GM10847 (cell line): Measurements from ENCODE around the gene FUT7.

Source experiments
- POLR2A ChIP-seq: IDR thresholded peaks from 2 replicates; pipeline ENCODE4 v1.6.1; 2011; ENCODE audit not compliant: insufficient read length; ENCODE audit errors: extremely low read depth

FUT7 gene

GRCh38 chr9:137020771-137021567 is 10.9 kb downstream of the FUT7 start:
- no peak for TF ChIP-seq POLR2A

GRCh38 chr9:137019891-137020683 is 11.8 kb downstream of the FUT7 start:
- no peak for TF ChIP-seq POLR2A

GRCh38 chr9:137018761-137019559 is 12.9 kb downstream of the FUT7 start:
- no peak for TF ChIP-seq POLR2A

- TF ChIP-seq POLR2A, result no peak
Observed at GRCh38 chr9:137017791-137018497, 13.9 kb downstream of the FUT7 start.

GRCh38 chr9:137017071-137017470 is 14.8 kb downstream of the FUT7 start:
- no peak for TF ChIP-seq POLR2A

GRCh38 chr9:137016436-137016835 is 15.5 kb downstream of the FUT7 start:
- no peak for TF ChIP-seq POLR2A

- TF ChIP-seq POLR2A, result no peak
Observed at GRCh38 chr9:137015976-137016375, 15.9 kb downstream of the FUT7 start.

GRCh38 chr9:137015540-137015930 is 16.4 kb downstream of the FUT7 start:
- TF ChIP-seq POLR2A, result no peak

- TF ChIP-seq POLR2A, result no peak
Observed at GRCh38 chr9:137014776-137015539, 16.9 kb downstream of the FUT7 start.

GRCh38 chr9:137014166-137014565 is 17.7 kb downstream of the FUT7 start:
- TF ChIP-seq POLR2A, result no peak

GRCh38 chr9:137013571-137013940 is 18.3 kb downstream of the FUT7 start:
- no peak for TF ChIP-seq POLR2A

- no peak for TF ChIP-seq POLR2A
Observed at GRCh38 chr9:137012694-137013570, 19.0 kb downstream of the FUT7 start.

- TF ChIP-seq POLR2A, result no peak
Observed at GRCh38 chr9:137011907-137012675, 19.8 kb downstream of the FUT7 start.
